ENCODE measurements around the gene OTOS.

DNA sequence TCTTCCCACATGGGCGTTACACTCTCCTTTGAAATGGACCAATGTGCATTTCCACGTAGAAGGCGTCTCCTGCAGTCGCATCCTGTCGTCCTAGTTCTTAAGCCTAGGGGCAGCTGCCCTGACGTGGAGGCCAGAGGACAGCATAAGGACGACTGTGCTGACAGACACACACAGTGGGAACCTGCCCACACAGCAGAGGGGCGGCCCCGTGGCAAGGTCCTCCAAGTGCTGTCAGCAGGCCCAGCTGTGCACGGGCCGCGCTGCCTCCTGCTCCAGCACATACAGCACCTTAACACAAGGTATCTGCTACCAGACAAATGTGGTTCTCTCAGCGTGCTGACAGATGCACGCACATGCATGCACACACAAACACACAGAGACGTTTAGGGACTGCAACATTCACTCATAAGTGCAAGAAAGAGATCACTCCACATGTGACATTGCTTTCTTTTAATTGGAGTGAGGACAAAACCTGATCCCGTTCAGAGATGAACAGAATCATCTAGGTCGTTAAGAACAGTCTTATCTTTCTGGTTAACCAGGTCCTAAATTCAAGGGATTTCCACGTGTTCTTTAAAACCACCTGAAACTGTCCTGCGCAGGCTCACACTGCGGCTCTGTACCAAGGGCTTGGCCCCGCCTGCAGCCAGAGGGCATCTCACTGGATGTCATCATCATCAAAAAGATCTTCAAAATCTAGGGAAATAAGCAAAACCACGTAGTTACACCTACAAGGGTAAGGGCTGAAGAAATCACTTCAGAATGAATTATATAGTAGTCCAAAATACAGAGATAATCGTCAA, 9.9 kb downstream of the OTOS start:
- TF ChIP-seq, protein P1, sequence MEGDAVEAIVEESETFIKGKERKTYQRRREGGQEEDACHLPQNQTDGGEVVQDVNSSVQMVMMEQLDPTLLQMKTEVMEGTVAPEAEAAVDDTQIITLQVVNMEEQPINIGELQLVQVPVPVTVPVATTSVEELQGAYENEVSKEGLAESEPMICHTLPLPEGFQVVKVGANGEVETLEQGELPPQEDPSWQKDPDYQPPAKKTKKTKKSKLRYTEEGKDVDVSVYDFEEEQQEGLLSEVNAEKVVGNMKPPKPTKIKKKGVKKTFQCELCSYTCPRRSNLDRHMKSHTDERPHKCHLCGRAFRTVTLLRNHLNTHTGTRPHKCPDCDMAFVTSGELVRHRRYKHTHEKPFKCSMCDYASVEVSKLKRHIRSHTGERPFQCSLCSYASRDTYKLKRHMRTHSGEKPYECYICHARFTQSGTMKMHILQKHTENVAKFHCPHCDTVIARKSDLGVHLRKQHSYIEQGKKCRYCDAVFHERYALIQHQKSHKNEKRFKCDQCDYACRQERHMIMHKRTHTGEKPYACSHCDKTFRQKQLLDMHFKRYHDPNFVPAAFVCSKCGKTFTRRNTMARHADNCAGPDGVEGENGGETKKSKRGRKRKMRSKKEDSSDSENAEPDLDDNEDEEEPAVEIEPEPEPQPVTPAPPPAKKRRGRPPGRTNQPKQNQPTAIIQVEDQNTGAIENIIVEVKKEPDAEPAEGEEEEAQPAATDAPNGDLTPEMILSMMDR (IDR thresholded peaks at IDR 0.05; ENCODE audit: low read depth, low read length, missing input control): no peak
- no peak for TF ChIP-seq RXRA (IDR thresholded peaks at IDR 0.05)
- TF ChIP-seq SP1 (IDR thresholded peaks at IDR 0.05): no peak
- TF ChIP-seq RAD21 (IDR thresholded peaks at IDR 0.05): no peak
- TF ChIP-seq TAF1 (conservative IDR thresholded peaks at IDR 0.05): no peak
- TF ChIP-seq, protein P2, sequence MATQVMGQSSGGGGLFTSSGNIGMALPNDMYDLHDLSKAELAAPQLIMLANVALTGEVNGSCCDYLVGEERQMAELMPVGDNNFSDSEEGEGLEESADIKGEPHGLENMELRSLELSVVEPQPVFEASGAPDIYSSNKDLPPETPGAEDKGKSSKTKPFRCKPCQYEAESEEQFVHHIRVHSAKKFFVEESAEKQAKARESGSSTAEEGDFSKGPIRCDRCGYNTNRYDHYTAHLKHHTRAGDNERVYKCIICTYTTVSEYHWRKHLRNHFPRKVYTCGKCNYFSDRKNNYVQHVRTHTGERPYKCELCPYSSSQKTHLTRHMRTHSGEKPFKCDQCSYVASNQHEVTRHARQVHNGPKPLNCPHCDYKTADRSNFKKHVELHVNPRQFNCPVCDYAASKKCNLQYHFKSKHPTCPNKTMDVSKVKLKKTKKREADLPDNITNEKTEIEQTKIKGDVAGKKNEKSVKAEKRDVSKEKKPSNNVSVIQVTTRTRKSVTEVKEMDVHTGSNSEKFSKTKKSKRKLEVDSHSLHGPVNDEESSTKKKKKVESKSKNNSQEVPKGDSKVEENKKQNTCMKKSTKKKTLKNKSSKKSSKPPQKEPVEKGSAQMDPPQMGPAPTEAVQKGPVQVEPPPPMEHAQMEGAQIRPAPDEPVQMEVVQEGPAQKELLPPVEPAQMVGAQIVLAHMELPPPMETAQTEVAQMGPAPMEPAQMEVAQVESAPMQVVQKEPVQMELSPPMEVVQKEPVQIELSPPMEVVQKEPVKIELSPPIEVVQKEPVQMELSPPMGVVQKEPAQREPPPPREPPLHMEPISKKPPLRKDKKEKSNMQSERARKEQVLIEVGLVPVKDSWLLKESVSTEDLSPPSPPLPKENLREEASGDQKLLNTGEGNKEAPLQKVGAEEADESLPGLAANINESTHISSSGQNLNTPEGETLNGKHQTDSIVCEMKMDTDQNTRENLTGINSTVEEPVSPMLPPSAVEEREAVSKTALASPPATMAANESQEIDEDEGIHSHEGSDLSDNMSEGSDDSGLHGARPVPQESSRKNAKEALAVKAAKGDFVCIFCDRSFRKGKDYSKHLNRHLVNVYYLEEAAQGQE (IDR thresholded peaks at IDR 0.05): no peak
- TF ChIP-seq FOXA1 (IDR thresholded peaks at IDR 0.05): no peak

All from liver (tissue), 3 donors.